Upper lobe of right lung (tissue), 1 donor: ENCODE results near the gene PLCB3. TPM values are rescaled to one million over a fixed set of nuclear protein-coding genes. Genes with fewer than 3 reads are reported as not detected.
A peak's percentile ranks its signal among the peaks of the same experiment; 100 is the strongest.

Experiments
- ATAC-seq: fragments of 200-7000 bp; cut with Tn5 transposase; one replicate; pipeline ENCODE4 v1.9.1; 2020; ENCODE audit warnings: mild to moderate bottlenecking, moderate library complexity
- DNase-seq: peaks from one replicate; pipeline ENCODE4 v3.0.0-alpha.2; 2020
- H3K27ac ChIP-seq: fragments of 200-600 bp; one replicate; pipeline ENCODE4 v1.8.0; 2022
- H3K27me3 ChIP-seq: fragments of 200-600 bp; one replicate; pipeline ENCODE4 v1.8.0; 2022; ENCODE audit warnings: mild to moderate bottlenecking
- H3K36me3 ChIP-seq: fragments of 200-600 bp; one replicate; pipeline ENCODE4 v1.8.0; 2022
- H3K4me1 ChIP-seq: fragments of 200-600 bp; one replicate; pipeline ENCODE4 v1.8.0; 2022
- H3K4me3 ChIP-seq: fragments of 200-600 bp; one replicate; pipeline ENCODE4 v1.8.0; 2022; ENCODE audit warnings: mild to moderate bottlenecking
- H3K9me3 ChIP-seq: fragments of 200-600 bp; one replicate; pipeline ENCODE4 v1.8.0; 2022
- CTCF ChIP-seq: fragments of 200-600 bp; IDR thresholded peaks from one replicate; pipeline ENCODE4 v1.8.0; 2022; ENCODE audit warnings: antibody characterized with exemption
- intact Hi-C: fragments of 100-400 bp; cut with DNase I; formaldehyde crosslinking; loops from one replicate; pipeline ENCODE4 v1.11.0; 2022
- total RNA-seq: library from RNA; stranded (reverse); fragmentation: NEBNext Ultra II Directional; extraction: Animal tissue kit (Norgen Biotek cat#: 25700); gene quantifications from one replicate; pipeline ENCODE4 v1.2.1, GENCODE V29; 2021
- donor health status: DM: no; HTN: yes; CAD: no; lungs with severe emphysema.

PLCB3 gene
- total RNA-seq, 1 donor from 2014 or later, result 32.4 TPM

- TF ChIP-seq CTCF, result no peak
- Histone ChIP-seq H3K36me3 (no peaks in the 10 kb centered on the region), H3K4me3 (peak overlapping the region; percentile 55), H3K4me1 (peaks cover 24% of the 10 kb centered on the region), H3K9me3 (no peaks in the 10 kb centered on the region), H3K27ac (peak overlapping the region; percentile 48), H3K27me3 (peaks cover 57% of the 10 kb centered on the region)
- DNase-seq, result peak; percentile 86
- peak; percentile 65 for ATAC-seq
- intact Hi-C loops, result no loop called here
These were observed 47.9 kb downstream of the PLCB3 start for GRCh38 chr11:64298966-64299846.

GRCh38 chr11:64299847-64300648 is 48.7 kb downstream of the PLCB3 start, which contains the start of gene CATSPERZ:
Gene CATSPERZ (plus strand): TSS chr11:64300358. CDS start chr11:64300411, 53 bp downstream.
- no peak for DNase-seq
- no peak for ATAC-seq
- TF ChIP-seq CTCF, result no peak
- Histone ChIP-seq H3K4me1 (peaks cover 25% of the 10 kb centered on the region), H3K36me3 (no peaks in the 10 kb centered on the region), H3K4me3 (peak within 1 kb of the TSS; percentile 55), H3K27ac (peak within 1 kb of the TSS; percentile 48), H3K27me3 (peaks cover 49% of the 10 kb centered on the region), H3K9me3 (no peaks in the 10 kb centered on the region)
- intact Hi-C loops, result loop anchor here (5.0 kb wide), 1 partner anchor 98 kb away; no protein-coding TSS in a partner anchor

- ATAC-seq (no peak), DNase-seq (no peak)
- peaks cover 23% of the 10 kb centered on the region for H3K27me3 ChIP-seq
- H3K9me3 ChIP-seq, result no peaks in the 10 kb centered on the region
- peak overlapping the region; percentile 94 for H3K27ac ChIP-seq
- TF ChIP-seq CTCF, result no peak
- H3K4me3 ChIP-seq, result peak overlapping the region; percentile 70
- peaks cover 37% of the 10 kb centered on the region for H3K4me1 ChIP-seq
- H3K36me3 ChIP-seq, result peaks cover 7% of the 10 kb centered on the region
- intact Hi-C loops, result loop anchor here (5.0 kb wide), 1 partner anchor 101 kb away; no protein-coding TSS in a partner anchor
These were observed 52.0 kb downstream of the PLCB3 start for GRCh38 chr11:64303109-64304031.

- H3K4me1 ChIP-seq, result peaks cover 36% of the 10 kb centered on the region
These were observed 52.6 kb downstream of the PLCB3 start for GRCh38 chr11:64304032-64304315.

More at GRCh38 chr11:64304032-64304315, 52.6 kb downstream of the PLCB3 start:
- Histone ChIP-seq H3K4me3 (peak overlapping the region; percentile 70), H3K27me3 (peaks cover 17% of the 10 kb centered on the region), H3K27ac (peak overlapping the region; percentile 94), H3K9me3 (no peaks in the 10 kb centered on the region), H3K36me3 (peaks cover 7% of the 10 kb centered on the region)
- no peak for TF ChIP-seq CTCF
- intact Hi-C loops, result loop anchor here (5.0 kb wide), 1 partner anchor 102 kb away; no protein-coding TSS in a partner anchor
- ATAC-seq, result no peak
- DNase-seq, result no peak
